ENCODE measurements around the gene CCDC6.
A peak's percentile ranks its signal among the peaks of the same experiment; 100 is the strongest.

Gene CCDC6

GRCh38 chr10:59904426-59905065 is 1.8 kb downstream of the CCDC6 start:
- Histone ChIP-seq H3K27me3 (replicated peaks; ENCODE audit: control insufficient read depth, insufficient read depth, low read length) (no peaks in the 10 kb centered on the region), H3K36me3 (ENCODE audit: control insufficient read depth, insufficient read depth, low read length) (no peaks in the 10 kb centered on the region; the same call in 1 of the 2 replicates), H3K4me3 (replicated peaks; ENCODE audit: low read depth, low read length) (peak overlapping the region; percentile 95)
- no peak for TF ChIP-seq CTCF (IDR thresholded peaks at IDR 0.05; ENCODE audit: insufficient read depth, low read length, poor library complexity, severe bottlenecking)
- DNase-seq (ENCODE audit: extremely low read depth, insufficient read length), result no peak

- no peak for TF ChIP-seq CTCF (IDR thresholded peaks at IDR 0.05; ENCODE audit: insufficient read depth, low read length, poor library complexity, severe bottlenecking)
- Histone ChIP-seq H3K36me3 (ENCODE audit: control insufficient read depth, insufficient read depth, low read length) (no peaks in the 10 kb centered on the region; the same call in 1 of the 2 replicates), H3K4me3 (replicated peaks; ENCODE audit: low read depth, low read length) (peak overlapping the region; percentile 95), H3K27me3 (replicated peaks; ENCODE audit: control insufficient read depth, insufficient read depth, low read length) (no peaks in the 10 kb centered on the region)
- no peak for DNase-seq (ENCODE audit: extremely low read depth, insufficient read length)
Observed at GRCh38 chr10:59903871-59904270, 2.5 kb downstream of the CCDC6 start.

- no peak overlapping the region for H3K4me3 ChIP-seq (replicated peaks; ENCODE audit: low read depth, low read length)
- no peak for DNase-seq (ENCODE audit: extremely low read depth, insufficient read length)
- no peak for TF ChIP-seq CTCF (IDR thresholded peaks at IDR 0.05; ENCODE audit: insufficient read depth, low read length, poor library complexity, severe bottlenecking)
Observed at GRCh38 chr10:59902016-59902415, 4.3 kb downstream of the CCDC6 start.

DNA sequence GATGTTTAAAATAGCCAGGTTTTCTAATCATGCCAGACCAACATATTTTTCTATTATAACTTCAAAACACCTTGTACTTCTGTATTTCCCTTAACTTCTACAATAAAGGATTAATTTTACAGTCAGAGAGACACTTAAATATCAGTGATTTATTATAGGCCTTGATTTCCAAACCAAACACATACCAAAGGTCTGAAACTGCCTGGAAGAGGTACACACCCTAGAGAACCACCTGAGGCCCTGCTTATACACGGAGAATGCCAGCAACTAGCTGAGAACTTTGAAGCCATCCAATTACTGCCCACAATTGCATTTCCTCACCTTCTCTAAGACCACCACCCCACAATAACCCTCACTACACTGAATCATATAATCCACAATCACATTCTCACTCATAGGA is 4.9 kb downstream of the CCDC6 start:
- Histone ChIP-seq H3K36me3 (ENCODE audit: control insufficient read depth, insufficient read depth, low read length) (no peaks in the 10 kb centered on the region; the same call in 1 of the 2 replicates), H3K27me3 (replicated peaks; ENCODE audit: control insufficient read depth, insufficient read depth, low read length) (no peaks in the 10 kb centered on the region), H3K4me3 (replicated peaks; ENCODE audit: low read depth, low read length) (no peak overlapping the region)
- DNase-seq (ENCODE audit: extremely low read depth, insufficient read length), result no peak
- TF ChIP-seq CTCF (IDR thresholded peaks at IDR 0.05; ENCODE audit: insufficient read depth, low read length, poor library complexity, severe bottlenecking), result no peak

More at GRCh38 chr10:59902016-59902415, 4.3 kb downstream of the CCDC6 start:
- Histone ChIP-seq H3K27me3 (replicated peaks; ENCODE audit: control insufficient read depth, insufficient read depth, low read length) (no peaks in the 10 kb centered on the region), H3K36me3 (ENCODE audit: control insufficient read depth, insufficient read depth, low read length) (no peaks in the 10 kb centered on the region; the same call in 1 of the 2 replicates)

- no peaks in the 10 kb centered on the region; the same call in 1 of the 2 replicates for H3K36me3 ChIP-seq (ENCODE audit: control insufficient read depth, insufficient read depth, low read length)
- no peak for DNase-seq (ENCODE audit: extremely low read depth, insufficient read length)
- TF ChIP-seq CTCF (IDR thresholded peaks at IDR 0.05; ENCODE audit: insufficient read depth, low read length, poor library complexity, severe bottlenecking), result no peak
- no peak overlapping the region for H3K4me3 ChIP-seq (replicated peaks; ENCODE audit: low read depth, low read length)
- H3K27me3 ChIP-seq (replicated peaks; ENCODE audit: control insufficient read depth, insufficient read depth, low read length), result no peaks in the 10 kb centered on the region
Observed at GRCh38 chr10:59900048-59900727, 6.2 kb downstream of the CCDC6 start.
